ENCODE results near the gene ATP5PD.

Gene ATP5PD

DNA sequence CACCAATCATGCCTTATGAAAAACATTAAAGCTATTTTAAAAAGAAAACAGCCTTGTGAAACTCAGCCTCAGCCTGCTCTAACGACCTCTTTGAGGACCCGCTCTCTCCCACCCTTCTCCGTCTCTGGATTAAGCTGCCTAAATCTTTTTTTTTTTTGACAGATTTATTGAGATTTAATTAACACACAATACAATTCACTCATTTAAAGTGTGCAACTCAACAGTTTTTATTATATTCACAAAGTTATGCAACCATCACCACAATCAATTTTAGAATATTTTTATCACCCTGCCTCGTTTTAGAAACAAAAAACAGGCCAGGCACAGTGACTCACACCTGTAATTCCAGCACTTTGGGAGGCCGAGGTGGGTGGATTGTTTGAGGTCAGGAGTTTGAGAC is 50.9 kb downstream of the ATP5PD start:
- Histone ChIP-seq H2AFZ (no peak overlapping the region), H3K4me1 (no peaks in the 10 kb centered on the region), H3K9me3 (ENCODE audit: control insufficient read depth, low read length) (no peaks in the 10 kb centered on the region), H3K79me2 (peaks cover 3% of the 10 kb centered on the region), H3K4me3 (ENCODE audit: low read depth, low read length) (no peak overlapping the region), H3K36me3 (ENCODE audit: control insufficient read depth, insufficient read depth, low read length) (no peaks in the 10 kb centered on the region), H3K27me3 (ENCODE audit: control insufficient read depth, insufficient read depth, low read length) (no peaks in the 10 kb centered on the region), H3K4me2 (ENCODE audit: low read length) (no peak overlapping the region), H3K9ac (no peak overlapping the region), H3K27ac (no peak overlapping the region)
- TF ChIP-seq, protein P1, sequence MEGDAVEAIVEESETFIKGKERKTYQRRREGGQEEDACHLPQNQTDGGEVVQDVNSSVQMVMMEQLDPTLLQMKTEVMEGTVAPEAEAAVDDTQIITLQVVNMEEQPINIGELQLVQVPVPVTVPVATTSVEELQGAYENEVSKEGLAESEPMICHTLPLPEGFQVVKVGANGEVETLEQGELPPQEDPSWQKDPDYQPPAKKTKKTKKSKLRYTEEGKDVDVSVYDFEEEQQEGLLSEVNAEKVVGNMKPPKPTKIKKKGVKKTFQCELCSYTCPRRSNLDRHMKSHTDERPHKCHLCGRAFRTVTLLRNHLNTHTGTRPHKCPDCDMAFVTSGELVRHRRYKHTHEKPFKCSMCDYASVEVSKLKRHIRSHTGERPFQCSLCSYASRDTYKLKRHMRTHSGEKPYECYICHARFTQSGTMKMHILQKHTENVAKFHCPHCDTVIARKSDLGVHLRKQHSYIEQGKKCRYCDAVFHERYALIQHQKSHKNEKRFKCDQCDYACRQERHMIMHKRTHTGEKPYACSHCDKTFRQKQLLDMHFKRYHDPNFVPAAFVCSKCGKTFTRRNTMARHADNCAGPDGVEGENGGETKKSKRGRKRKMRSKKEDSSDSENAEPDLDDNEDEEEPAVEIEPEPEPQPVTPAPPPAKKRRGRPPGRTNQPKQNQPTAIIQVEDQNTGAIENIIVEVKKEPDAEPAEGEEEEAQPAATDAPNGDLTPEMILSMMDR (IDR thresholded peaks at IDR 0.05) = no peak

DNA sequence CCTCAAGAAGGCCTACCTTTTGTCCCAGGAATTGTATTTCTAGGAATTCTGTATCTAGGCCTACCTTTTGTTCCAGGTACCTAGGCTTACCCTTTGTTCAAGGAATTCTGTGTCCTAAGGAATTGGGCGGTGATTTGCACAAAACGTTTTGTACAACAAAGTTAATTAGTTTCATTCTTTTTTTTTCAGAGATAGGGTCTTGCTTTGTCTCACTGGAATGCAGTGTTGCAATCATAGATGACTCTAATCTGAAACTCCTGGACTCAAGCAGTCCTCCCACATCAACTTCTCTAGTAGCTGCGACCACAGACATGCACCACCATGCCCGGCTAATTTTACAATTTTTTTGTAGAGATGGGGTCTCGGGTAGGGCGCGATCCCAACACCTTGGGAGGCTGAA is 52.3 kb downstream of the ATP5PD start:
- Histone ChIP-seq H3K4me1 (no peaks in the 10 kb centered on the region), H3K4me2 (ENCODE audit: low read length) (no peak overlapping the region), H3K27me3 (ENCODE audit: control insufficient read depth, insufficient read depth, low read length) (no peaks in the 10 kb centered on the region), H3K79me2 (peaks cover 3% of the 10 kb centered on the region), H3K27ac (no peak overlapping the region), H3K36me3 (ENCODE audit: control insufficient read depth, insufficient read depth, low read length) (no peaks in the 10 kb centered on the region), H2AFZ (no peak overlapping the region), H3K9ac (no peak overlapping the region), H3K4me3 (ENCODE audit: low read depth, low read length) (no peak overlapping the region), H3K9me3 (ENCODE audit: control insufficient read depth, low read length) (no peaks in the 10 kb centered on the region)
- TF ChIP-seq, protein P1 (IDR thresholded peaks at IDR 0.05) = no peak

DNA sequence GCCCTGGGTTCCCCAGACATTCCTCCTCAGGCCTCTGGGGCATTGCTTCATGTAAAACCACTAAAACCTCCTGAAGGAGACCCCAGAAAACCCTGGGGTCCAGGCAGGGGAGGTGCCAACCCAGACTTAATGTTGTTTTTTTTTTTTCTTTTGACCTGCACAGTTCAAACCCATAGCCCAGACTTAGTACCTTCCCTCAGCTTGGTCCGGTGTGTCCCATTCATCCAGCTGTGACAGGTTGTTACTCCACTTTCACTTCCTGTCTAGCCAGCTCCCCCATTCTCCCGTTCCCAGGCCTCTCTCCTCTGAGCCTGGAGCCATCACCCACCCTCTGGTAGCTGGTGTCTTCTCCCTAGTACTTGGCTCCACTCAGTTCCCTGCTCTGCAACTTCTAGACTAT is 54.5 kb downstream of the ATP5PD start:
- Histone ChIP-seq H3K4me3 (ENCODE audit: low read depth, low read length) (no peak overlapping the region), H3K9ac (no peak overlapping the region), H3K36me3 (ENCODE audit: control insufficient read depth, insufficient read depth, low read length) (no peaks in the 10 kb centered on the region), H3K79me2 (peaks cover 1% of the 10 kb centered on the region), H3K9me3 (ENCODE audit: control insufficient read depth, low read length) (no peaks in the 10 kb centered on the region), H2AFZ (no peak overlapping the region), H3K27me3 (ENCODE audit: control insufficient read depth, insufficient read depth, low read length) (no peaks in the 10 kb centered on the region), H3K27ac (no peak overlapping the region), H3K4me1 (peaks cover 8% of the 10 kb centered on the region), H3K4me2 (ENCODE audit: low read length) (peak overlapping the region; percentile 39)
- TF ChIP-seq, protein P1 (IDR thresholded peaks at IDR 0.05) = no peak

DNA sequence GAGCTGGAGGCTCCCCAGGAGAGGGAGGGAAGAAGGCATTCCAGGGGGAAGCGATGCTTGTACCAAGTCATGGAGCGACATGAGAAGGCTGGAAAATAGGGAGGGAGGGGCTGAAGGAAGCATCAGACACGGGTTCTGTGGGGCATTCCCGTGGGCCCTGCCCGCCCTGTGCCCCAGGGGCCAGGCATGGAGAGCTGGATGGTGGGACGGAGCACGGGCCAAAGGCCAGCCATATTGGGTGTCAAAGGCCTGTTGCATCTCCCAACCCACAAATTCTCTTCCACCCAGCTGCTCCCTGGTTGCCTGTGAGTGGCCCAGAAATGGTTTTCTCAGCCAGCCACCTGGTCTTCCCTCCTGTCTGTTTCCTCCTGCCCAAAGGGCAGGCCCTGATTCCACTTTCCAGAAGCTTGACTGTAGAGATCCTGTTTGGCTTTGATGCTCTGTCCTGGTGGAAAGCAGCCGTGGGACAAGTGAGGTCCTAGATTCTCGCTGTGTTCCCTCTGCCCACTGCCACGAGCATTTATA is 56.1 kb downstream of the ATP5PD start:
- H3K4me1 ChIP-seq = peaks cover 11% of the 10 kb centered on the region
- TF ChIP-seq, protein P1 (IDR thresholded peaks at IDR 0.05) = no peak
- no peak overlapping the region for H3K4me3 ChIP-seq (ENCODE audit: low read depth, low read length)
- no peaks in the 10 kb centered on the region for H3K9me3 ChIP-seq (ENCODE audit: control insufficient read depth, low read length)
- no peaks in the 10 kb centered on the region for H3K79me2 ChIP-seq
- H3K4me2 ChIP-seq (ENCODE audit: low read length) = no peak overlapping the region
- H3K27me3 ChIP-seq (ENCODE audit: control insufficient read depth, insufficient read depth, low read length) = no peaks in the 10 kb centered on the region
- no peak overlapping the region for H3K27ac ChIP-seq
- H3K36me3 ChIP-seq (ENCODE audit: control insufficient read depth, insufficient read depth, low read length) = no peaks in the 10 kb centered on the region
- H2AFZ ChIP-seq = no peak overlapping the region
- H3K9ac ChIP-seq = no peak overlapping the region

Measured in parathyroid adenoma (tissue), 2 donors.